DND-41 (cell line): ENCODE data around the gene SLC23A2.

Experiments used
- ATAC-seq: fragments of 200-7000 bp; cut with Tn5 transposase; 3 replicates; pipeline ENCODE4 v1.9.1; 2021; ENCODE audit warnings: low read depth; ENCODE audit not compliant: insufficient read depth
- DNase-seq: peaks from one replicate; pipeline ENCODE4 v3.0.0-alpha.2; 2020
- H2AFZ ChIP-seq: 2 replicates; pipeline ENCODE4 v1.6.0; 2012; ENCODE audit warnings: low read depth, low read length
- H3K27ac ChIP-seq: 2 replicates; pipeline ENCODE4 v1.5.1; 2012; ENCODE audit warnings: low read length, inconsistent platforms
- H3K27me3 ChIP-seq: fragments of 200-600 bp; sonication (generic); 2 replicates; pipeline ENCODE4 v1.6.0; 2012; ENCODE audit warnings: low read length, mild to moderate bottlenecking, inconsistent platforms; ENCODE audit not compliant: insufficient read depth, poor library complexity
- H3K36me3 ChIP-seq: 2 replicates; pipeline ENCODE4 v1.5.1; 2012; ENCODE audit warnings: low read length, inconsistent platforms; ENCODE audit not compliant: insufficient read depth
- H3K4me1 ChIP-seq: 2 replicates; pipeline ENCODE4 v1.5.1; 2012; ENCODE audit warnings: mild to moderate bottlenecking, low read length; ENCODE audit not compliant: insufficient read depth
- H3K4me2 ChIP-seq: 2 replicates; pipeline ENCODE4 v1.6.0; 2012; ENCODE audit warnings: mild to moderate bottlenecking, moderate library complexity, low read length, inconsistent platforms; ENCODE audit not compliant: insufficient read depth
- H3K4me3 ChIP-seq, 2 experiments: fragments of 200-600 bp in 1 of 2; shearing (Covaris generic) in 1 of 2; 2 replicates each; pipeline ENCODE4 v1.5.1; 2012 to 2016; ENCODE audit warnings: inconsistent platforms in 2 of 2, low read length in 2 of 2, mild to moderate bottlenecking in 2 of 2, low read depth in 1 of 2, moderate library complexity in 1 of 2
- H3K79me2 ChIP-seq: 2 replicates; pipeline ENCODE4 v1.6.0; 2012; ENCODE audit warnings: low read length, inconsistent platforms; ENCODE audit not compliant: insufficient read depth
- H3K9ac ChIP-seq: 2 replicates; pipeline ENCODE4 v1.6.0; 2012; ENCODE audit warnings: low read depth, mild to moderate bottlenecking, inconsistent platforms, low read length, moderate library complexity
- H3K9me3 ChIP-seq: 2 replicates; pipeline ENCODE4 v1.5.1; 2012; ENCODE audit warnings: low read length, moderate library complexity, mild to moderate bottlenecking, inconsistent platforms; ENCODE audit not compliant: insufficient read depth, severe bottlenecking
- H4K20me1 ChIP-seq: 2 replicates; pipeline ENCODE4 v1.6.0; 2012; ENCODE audit warnings: low read length; ENCODE audit not compliant: insufficient read depth
- CTCF ChIP-seq: IDR thresholded peaks from 2 replicates; pipeline ENCODE4 v1.5.1; 2012; ENCODE audit warnings: borderline replicate concordance, low read length, moderate library complexity, mild to moderate bottlenecking; ENCODE audit not compliant: poor library complexity, severe bottlenecking; ENCODE audit errors: extremely low read depth
- EZH2 ChIP-seq: IDR thresholded peaks from 3 replicates; pipeline ENCODE4 v1.6.1; 2012; ENCODE audit warnings: borderline replicate concordance, low read depth, mild to moderate bottlenecking, moderate library complexity, low read length, inconsistent platforms; ENCODE audit not compliant: severe bottlenecking

SLC23A2 gene

GRCh38 chr20:4819901-4820300 lies 181.4 kb downstream of the SLC23A2 start:
- H3K36me3 ChIP-seq: peaks cover 7% of the 10 kb centered on the region; the same call in 1 of the 2 replicates
- DNase-seq (no peak), ATAC-seq (no peak)
- H3K4me2 ChIP-seq: no peak overlapping the region
- no peak overlapping the region for H3K9ac ChIP-seq
- no peak overlapping the region for H2AFZ ChIP-seq
- no peaks in the 10 kb centered on the region for H3K79me2 ChIP-seq
- H3K27ac ChIP-seq: no peak overlapping the region
- no peak overlapping the region for H3K4me3 ChIP-seq
- TF ChIP-seq CTCF (no peak), EZH2 (no peak)
- no peaks in the 10 kb centered on the region for H3K9me3 ChIP-seq
- H3K4me1 ChIP-seq: peaks cover 25% of the 10 kb centered on the region
- H3K27me3 ChIP-seq: no peaks in the 10 kb centered on the region
- H4K20me1 ChIP-seq: peaks cover 25% of the 10 kb centered on the region

GRCh38 chr20:4817230-4817671 lies 184.1 kb downstream of the SLC23A2 start:
- Histone ChIP-seq H3K36me3 (peaks cover 7% of the 10 kb centered on the region; the same call in 1 of the 2 replicates), H3K9ac (no peak overlapping the region), H3K4me2 (no peak overlapping the region), H3K27me3 (no peaks in the 10 kb centered on the region), H2AFZ (no peak overlapping the region), H3K4me1 (peaks cover 16% of the 10 kb centered on the region), H4K20me1 (peaks cover 31% of the 10 kb centered on the region), H3K27ac (no peak overlapping the region), H3K9me3 (no peaks in the 10 kb centered on the region), H3K79me2 (no peaks in the 10 kb centered on the region), H3K4me3 (no peak overlapping the region)
- ATAC-seq: no peak
- TF ChIP-seq EZH2: no peak
- no peak for DNase-seq

GRCh38 chr20:4815628-4816027 lies 185.7 kb downstream of the SLC23A2 start:
- H3K36me3 ChIP-seq: peaks cover under 1% of the 10 kb centered on the region; the same call in 1 of the 2 replicates
- peaks cover 26% of the 10 kb centered on the region for H4K20me1 ChIP-seq
- H3K79me2 ChIP-seq: no peaks in the 10 kb centered on the region
- no peak overlapping the region for H3K4me2 ChIP-seq
- DNase-seq (no peak), ATAC-seq (no peak)
- peaks cover 15% of the 10 kb centered on the region for H3K4me1 ChIP-seq
- no peak overlapping the region for H3K9ac ChIP-seq
- no peak overlapping the region for H2AFZ ChIP-seq
- H3K9me3 ChIP-seq: no peaks in the 10 kb centered on the region
- H3K27ac ChIP-seq: no peak overlapping the region
- no peaks in the 10 kb centered on the region for H3K27me3 ChIP-seq
- TF ChIP-seq CTCF: no peak
- TF ChIP-seq EZH2: no peak
- H3K4me3 ChIP-seq: no peak overlapping the region

- no peak for DNase-seq
These were observed 186.5 kb downstream of the SLC23A2 start for GRCh38 chr20:4814696-4815252.

More at GRCh38 chr20:4814696-4815252, 186.5 kb downstream of the SLC23A2 start:
- no peak overlapping the region for H3K27ac ChIP-seq
- H3K4me2 ChIP-seq: no peak overlapping the region
- H3K36me3 ChIP-seq: no peaks in the 10 kb centered on the region; the same call in 1 of the 2 replicates
- no peak overlapping the region for H3K4me3 ChIP-seq
- TF ChIP-seq EZH2: no peak
- TF ChIP-seq CTCF: no peak
- peaks cover 15% of the 10 kb centered on the region for H3K4me1 ChIP-seq
- H3K9me3 ChIP-seq: no peaks in the 10 kb centered on the region
- no peaks in the 10 kb centered on the region for H3K27me3 ChIP-seq
- H2AFZ ChIP-seq: no peak overlapping the region
- peaks cover 28% of the 10 kb centered on the region; the same call in 1 of the 2 replicates for H4K20me1 ChIP-seq
- no peak for ATAC-seq
- no peaks in the 10 kb centered on the region for H3K79me2 ChIP-seq
- no peak overlapping the region for H3K9ac ChIP-seq
